HG03460 (cell line): ENCODE data around the gene CLN5.
"Not testable (repeated sequence)": the region's sequence is repeated elsewhere in the genome, so short reads cannot be mapped to it uniquely, and the experiment has no call there.

Experiments
- ATAC-seq: cut with Tn5 transposase; IDR thresholded peaks from one replicate; pipeline ENCODE4 v1.9.1; 2021; ENCODE audit not compliant: unreplicated experiment

The CLN5 gene

GRCh38 chr13:76991796-76992547, at the start of gene CLN5:
Gene CLN5 (plus strand): TSS chr13:76992081. CDS start chr13:76992099, 18 bp downstream.
- ATAC-seq = peak; percentile 96

GRCh38 chr13:76942363-76942762, 49.5 kb upstream of the CLN5 start:
- no peak for ATAC-seq

DNA sequence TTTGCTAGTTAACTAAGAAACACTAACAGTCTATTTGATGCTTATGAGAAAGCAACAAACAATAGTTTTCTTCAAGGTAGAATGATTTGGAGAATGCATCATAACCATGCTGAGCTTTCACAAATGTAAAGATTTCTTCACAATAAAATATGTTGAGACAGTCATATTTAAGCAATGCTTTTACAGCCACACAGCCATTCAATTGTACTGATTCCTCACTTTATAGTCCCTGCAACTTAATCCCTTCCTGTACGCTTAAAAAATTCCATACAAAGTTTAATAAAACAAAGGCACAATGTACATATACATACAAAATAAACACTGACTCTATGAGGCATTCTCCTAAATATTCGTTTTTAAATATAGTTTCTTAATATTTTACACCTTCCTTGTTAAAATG, 48.2 kb upstream of the CLN5 start:
- ATAC-seq = no peak

- no peak for ATAC-seq
Measured at GRCh38 chr13:76944456-76944855, 47.4 kb upstream of the CLN5 start.

- no peak for ATAC-seq
Measured at GRCh38 chr13:76948149-76948548, 43.7 kb upstream of the CLN5 start, which contains the start of gene ACOD1. Gene ACOD1 (plus strand): TSS chr13:76948511. CDS start chr13:76948559, 48 bp downstream.

DNA sequence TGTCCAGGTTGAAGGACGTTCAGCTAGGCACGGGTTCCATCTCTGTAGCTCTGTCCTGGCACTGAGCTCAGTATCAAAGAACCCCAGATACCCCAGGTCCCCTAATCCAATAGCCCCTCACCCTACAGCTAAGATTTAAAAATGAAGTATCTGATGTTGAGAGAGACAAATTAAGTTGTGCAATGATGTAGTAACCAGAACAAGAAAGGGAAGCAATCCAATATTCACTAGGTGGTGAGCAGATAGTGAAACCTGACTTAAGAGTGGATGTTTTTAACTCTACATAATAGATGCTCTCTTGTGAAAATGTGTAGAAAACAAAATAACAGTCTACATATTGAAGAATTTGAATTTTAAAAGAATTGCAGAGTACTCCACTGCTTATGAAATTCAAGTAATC, 41.8 kb upstream of the CLN5 start:
- ATAC-seq = no peak

DNA sequence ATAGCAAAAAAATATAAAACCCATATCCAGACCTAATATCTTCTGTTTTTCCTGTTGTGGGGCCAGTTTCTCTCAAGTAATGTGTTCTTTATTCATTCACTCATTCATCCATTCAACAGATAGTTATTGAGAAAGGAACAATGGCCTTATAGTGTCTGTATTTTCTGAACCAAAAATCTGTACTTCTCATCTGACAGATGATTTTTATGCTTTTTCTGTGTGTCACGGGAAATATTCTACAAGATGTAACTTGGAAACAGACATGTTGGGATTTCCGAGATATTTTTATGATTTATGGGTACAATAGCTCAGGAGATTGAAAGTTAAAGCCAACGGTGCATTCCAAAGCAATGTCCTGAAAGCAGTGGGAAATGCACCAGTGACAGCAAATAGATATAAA, 37.9 kb upstream of the CLN5 start:
- ATAC-seq = no peak

DNA sequence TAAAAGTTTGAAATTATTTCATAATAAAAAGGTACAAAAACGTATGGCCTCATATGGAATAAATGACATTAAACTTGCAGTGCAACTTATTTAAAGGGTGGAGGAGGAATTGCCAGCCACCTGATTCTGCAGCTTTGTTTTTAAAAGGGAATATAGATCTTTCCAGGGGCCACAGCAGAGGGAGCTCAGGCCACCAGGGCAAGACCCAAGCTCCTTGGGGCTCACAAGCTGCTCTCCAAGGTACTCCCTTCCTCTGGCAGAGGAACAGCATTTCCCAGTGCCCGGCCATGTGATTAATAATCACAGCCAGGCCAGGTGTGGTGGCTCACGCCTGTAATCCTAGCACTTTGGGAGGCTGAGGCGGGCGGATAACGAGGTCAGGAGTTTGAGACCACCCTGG, 37.3 kb upstream of the CLN5 start:
- ATAC-seq = no peak

DNA sequence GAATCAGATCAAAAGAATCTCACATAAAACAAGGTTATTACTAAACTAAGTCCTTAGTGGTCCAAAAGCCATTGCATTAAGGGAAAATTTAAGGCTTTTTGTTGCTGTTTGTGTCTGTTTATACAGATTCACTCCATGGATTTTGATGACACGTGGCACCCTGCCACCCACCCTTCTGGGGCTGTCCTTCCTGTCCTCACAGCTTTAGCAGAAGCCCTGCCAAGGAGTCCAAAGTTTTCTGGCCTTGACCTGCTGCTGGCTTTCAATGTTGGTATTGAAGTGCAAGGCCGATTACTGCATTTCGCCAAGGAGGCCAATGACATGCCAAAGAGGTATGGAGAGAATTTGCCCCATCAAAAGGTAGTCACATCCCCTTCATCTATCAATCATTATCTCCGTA, 36.7 kb upstream of the CLN5 start:
- ATAC-seq = no peak

- no peak for ATAC-seq
Measured at GRCh38 chr13:76955661-76956060, 36.2 kb upstream of the CLN5 start.

- ATAC-seq = no peak
Measured at GRCh38 chr13:76958841-76959432, 32.9 kb upstream of the CLN5 start.

- not testable (repeated sequence) for ATAC-seq
Measured at GRCh38 chr13:76959734-76960133, 32.1 kb upstream of the CLN5 start.

DNA sequence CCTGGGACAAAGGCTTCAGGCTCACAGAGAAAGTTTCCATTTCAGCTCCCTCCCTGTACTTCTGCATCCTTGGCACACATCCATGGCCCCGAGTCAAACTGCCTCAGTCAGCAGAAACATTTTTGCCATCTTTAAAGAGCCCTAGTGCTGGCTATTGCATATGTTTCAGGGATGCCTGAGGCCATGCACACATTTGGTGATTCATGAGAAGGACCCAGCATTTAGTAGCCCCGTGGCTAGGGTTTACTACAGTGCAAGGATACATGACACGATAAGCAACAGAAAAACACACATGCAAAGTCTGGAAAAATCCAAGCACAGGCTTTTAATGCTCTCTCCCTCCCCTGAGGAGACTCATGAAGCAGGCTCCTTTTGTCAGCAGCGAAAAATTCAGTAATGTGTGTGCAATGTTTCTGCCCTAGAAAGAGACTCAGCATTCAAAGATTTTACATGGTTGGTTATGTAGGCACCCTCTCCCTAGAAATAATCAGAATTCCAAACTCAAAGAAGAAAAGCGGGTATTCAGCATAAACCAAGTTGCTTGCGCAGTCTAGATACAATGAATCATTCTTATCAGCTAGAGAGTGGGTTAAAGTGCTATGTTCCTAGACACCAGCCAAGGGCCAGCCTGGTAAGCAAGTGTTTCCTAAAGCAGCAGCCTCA, 26.0 kb upstream of the CLN5 start:
- ATAC-seq = no peak

DNA sequence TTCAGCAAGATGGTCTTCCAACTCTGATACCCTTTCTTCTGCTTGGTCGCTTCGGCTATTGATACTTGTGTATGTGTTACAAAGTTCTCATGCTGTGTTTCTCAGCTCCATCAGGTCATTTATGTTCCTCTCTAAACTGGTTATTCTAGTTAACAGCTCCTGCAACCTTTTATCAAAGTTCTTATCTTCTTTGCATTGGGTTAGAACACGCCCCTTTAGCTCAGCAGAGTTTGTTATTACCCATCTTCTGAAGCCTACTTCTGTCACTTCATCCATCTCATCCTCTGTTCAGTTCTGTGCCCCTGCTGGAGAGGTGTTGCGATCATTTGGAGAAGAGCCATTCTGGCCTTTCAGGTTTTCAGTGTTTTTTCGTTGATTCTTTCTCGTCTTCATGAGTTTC, 24.9 kb upstream of the CLN5 start:
- ATAC-seq = no peak

DNA sequence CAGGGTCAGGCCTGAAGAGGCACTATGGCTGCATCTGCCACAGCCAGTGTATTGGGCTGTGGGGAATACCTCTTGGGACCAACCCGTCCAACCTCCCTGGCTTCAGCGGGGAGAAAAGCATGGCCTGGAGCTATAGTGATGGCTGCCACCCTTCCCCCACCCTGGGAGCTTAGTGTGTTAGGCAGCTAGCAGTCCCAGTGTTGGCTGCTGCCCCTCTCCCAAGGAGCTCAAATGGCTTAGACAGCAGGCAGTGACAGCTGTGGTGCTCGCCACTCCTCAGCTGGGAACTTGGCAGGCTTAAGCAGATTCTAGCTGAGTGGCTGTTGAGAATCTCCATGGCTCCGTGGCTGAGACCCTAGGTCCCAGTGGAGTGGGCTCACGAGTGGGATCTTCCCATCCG, 23.8 kb upstream of the CLN5 start:
- no peak for ATAC-seq

DNA sequence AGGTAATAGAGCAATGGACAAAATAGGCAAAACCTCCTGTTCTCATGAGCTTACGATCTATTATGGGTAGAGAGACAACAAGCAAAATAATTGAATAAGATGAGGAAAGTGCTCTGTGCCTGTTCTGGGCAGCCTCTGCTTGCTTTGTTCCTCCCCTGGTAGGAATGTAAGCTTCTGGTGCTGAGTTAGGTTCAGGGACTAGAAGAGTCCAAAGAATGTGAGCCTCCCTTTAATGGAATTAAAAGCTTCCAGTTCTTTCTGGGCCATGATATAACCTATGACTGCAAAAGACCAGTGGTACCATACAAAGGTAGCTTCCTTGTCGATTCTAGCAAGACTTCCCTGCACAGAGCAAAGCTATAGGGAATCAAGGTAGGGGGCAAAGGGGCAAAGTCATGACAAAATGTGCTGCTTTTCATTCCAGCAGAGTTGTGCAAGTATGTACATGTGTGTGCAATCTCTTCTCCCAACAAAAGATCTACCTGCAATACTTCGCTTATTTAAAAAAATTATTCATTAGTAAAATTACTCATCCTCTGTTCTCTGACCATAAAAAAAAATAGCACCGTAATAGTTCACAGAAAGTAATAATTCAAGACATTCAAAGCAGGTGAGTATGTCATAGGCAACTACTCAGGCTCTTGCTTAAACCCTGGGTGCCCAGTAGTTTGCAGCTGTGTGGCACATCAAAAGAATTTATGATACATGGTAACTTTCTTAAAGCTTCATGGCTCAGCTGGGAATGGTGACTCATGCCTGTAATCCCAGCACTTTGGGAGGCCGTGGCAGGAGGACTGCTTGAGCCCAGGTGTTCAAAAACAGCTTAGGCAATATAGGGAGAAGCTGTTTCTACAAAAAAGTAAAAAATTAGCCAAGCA, 22.2 kb upstream of the CLN5 start:
- no peak for ATAC-seq

DNA sequence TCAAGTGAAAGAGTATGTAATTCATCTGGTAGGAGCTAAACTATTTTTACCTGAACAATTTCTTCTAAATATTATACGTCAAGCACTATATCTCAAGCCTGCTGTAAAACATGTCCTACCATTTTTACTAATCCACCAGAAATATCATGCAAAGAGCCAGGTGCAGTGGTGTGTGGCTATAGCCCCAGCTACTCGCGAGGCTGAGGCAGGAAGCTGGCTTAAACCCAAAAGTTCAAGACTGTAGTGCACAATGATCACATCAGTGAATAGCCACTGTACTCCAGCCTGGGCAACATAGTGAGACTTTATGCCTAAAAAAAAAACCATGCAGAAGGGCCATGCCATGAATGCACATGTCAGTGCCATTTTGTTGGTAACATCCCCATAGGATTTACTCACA, 20.7 kb upstream of the CLN5 start:
- ATAC-seq = no peak

- ATAC-seq = no peak
Measured at GRCh38 chr13:76971851-76972829, 19.7 kb upstream of the CLN5 start.

- no peak for ATAC-seq
Measured at GRCh38 chr13:76973920-76974617, 17.8 kb upstream of the CLN5 start.

DNA sequence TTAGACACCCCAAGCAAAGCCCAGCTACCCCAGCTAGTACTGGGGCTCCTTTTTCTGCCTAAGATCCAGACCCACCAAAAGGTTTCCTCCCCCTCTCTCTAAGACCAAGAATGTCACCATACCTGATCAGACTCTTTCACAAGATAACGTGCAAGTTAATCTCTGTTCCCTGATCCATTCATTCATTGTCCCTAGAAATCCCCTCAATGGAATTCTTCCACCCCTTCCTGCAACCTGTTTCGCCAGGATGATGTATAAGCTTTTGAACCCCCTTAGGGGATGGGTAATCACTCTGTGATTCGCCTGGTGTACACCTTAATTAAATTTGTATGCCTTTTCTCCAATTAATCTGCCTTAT, 17.3 kb upstream of the CLN5 start:
- ATAC-seq = no peak
